GM19467 (cell line): ENCODE results near the gene MYO1E.

Source experiments
- ATAC-seq: cut with Tn5 transposase; IDR thresholded peaks from one replicate; pipeline ENCODE4 v1.9.1; 2021; ENCODE audit warnings: mild to moderate bottlenecking, moderate library complexity; ENCODE audit not compliant: unreplicated experiment

MYO1E gene

DNA sequence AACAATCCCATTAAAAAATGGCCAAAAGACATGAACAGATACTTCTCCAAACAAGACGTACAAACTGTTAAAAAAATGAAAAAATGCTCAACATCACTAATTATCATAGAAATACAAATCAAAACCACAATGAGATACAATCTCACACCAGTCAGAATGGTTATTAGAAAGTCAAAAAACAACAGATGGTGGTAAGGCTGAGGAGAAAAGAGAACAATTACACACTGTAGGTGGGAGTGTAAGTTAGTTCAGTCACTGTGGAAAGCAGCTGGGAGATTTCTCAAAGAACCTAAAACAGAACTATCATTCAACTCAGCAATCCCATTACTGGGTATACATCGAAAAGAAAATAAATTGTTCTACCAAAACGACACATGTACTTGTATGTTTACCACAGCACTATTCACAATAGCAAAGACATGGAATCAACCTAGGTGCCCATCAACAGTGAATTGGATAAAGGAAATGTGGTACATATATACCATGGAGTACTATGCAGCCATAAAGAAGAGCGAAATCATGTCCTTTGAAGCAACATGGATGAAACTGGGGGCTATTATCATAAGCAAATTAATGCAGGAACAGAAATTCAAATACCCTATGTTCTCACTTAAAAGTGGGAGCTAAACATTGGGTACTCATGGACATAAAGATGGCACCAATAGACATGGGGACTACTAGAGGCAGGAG lies 51.5 kb downstream of the MYO1E start:
- ATAC-seq, result no peak

DNA sequence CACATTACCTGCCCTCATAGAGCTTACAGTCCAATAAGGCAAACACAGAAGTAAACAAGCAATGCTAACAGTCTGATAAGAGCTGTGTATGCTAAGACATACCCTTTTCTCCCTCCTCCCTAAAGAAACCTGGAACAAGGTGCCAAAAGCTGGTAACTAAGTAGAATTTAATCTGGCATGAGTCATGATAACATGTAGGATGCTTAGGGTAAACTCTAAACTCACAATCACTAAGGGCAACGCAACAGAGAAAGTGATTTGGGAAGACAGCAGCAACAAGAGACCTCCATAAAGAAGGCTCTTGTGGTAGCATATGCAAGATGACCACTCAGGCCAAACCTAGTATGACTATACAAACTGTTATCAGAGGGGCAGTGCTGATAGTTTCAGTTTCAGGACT lies 55.5 kb downstream of the MYO1E start:
- no peak for ATAC-seq

DNA sequence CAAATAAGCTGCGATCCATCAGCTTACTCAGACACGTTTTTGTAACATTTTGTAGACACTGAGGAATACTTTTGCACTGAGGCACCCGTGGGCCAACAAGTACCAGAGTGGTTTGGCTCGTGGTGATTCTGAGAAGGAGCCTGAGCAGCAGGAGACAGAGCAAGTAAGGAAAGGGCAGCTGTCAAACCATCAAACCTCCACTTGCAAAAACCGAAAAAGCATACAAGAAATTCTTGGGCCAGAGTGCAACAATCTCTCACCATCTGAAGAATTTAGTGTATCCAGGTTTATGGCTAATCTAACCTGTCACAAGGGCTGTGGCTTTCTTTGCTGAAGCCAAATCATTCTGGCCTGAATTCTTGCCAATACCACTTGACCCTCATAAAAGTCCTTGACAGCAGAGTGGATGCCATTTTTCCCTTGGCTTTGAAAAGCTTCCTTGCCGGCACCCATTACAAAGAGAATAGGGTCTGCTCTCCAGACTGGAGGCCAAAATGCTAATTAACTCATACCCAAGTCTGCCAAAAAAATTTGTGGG lies 56.7 kb downstream of the MYO1E start:
- no peak for ATAC-seq

GRCh38 chr15:59313641-59314332 lies 58.9 kb downstream of the MYO1E start:
- no peak for ATAC-seq

DNA sequence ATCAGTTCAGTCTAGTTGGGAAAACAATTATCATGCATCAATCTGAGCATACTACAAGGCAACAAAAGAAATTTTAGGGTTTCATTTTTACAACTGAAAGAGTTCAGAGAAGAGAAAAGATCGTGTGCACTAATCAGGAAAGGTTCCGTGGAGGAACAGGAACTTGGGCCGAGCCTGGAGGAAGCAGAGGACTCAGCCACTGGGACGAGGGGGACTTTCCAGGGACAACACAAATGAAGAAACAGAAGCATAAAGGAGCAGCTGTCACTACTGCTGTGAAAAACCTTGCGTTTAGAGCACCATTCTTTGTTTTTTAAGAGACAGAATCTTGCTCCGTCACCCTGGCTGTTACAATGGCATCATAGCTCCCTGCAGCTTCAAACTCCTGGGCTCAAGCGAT lies 60.5 kb downstream of the MYO1E start:
- no peak for ATAC-seq

DNA sequence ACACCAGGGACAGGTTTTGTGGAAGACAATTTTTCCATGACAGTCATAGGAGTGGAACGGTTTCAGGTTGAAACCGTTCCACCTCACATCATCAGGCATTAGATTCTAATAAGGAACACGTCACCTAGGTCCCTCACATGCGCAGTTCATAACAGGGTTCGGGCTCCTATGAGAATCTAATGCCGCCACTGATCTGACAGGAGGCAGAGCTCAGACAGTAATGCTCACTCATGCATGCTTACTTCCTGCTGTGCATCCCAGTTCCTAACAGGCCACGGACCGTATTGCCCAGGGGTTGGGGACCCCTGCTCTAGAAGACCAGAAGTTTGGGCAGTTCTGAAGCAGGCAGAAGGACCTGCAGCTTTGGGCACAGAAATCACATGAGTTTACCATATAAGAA lies 61.5 kb downstream of the MYO1E start:
- no peak for ATAC-seq

GRCh38 chr15:59309405-59309804 lies 63.3 kb downstream of the MYO1E start:
- ATAC-seq, result no peak

GRCh38 chr15:59307165-59307537 lies 65.5 kb downstream of the MYO1E start:
- no peak for ATAC-seq

DNA sequence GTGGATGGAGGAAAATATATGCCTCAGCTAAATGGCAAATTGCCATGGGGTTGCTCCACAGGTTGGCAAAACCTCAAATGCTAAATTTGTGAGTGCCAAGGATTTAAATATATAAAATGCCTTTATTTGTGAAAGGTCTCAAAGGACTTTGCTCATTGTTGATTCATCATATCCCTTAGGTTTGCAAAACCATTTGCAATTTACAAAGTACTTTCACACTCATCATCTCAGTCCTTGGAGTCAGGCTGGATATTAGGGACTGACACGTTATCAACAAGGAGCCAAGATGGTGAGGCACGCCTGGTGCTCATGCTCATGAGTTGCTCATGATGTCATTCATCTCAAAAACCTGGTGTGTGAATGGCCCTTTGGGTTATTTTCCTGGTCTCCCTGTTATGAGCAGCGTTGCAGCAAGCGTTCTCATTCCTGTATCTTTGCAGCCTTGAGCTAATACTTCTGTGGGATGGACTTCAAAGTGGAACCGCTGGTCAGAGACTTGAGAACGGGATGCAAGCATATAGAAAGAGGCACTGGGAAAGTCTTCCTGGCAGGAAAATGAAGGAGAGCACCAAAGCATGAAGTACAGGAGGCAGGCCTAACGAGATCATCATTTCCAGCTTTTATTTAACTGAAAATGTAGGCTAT lies 66.0 kb downstream of the MYO1E start:
- ATAC-seq, result no peak

GRCh38 chr15:59304807-59305206 lies 67.9 kb downstream of the MYO1E start:
- no peak for ATAC-seq

DNA sequence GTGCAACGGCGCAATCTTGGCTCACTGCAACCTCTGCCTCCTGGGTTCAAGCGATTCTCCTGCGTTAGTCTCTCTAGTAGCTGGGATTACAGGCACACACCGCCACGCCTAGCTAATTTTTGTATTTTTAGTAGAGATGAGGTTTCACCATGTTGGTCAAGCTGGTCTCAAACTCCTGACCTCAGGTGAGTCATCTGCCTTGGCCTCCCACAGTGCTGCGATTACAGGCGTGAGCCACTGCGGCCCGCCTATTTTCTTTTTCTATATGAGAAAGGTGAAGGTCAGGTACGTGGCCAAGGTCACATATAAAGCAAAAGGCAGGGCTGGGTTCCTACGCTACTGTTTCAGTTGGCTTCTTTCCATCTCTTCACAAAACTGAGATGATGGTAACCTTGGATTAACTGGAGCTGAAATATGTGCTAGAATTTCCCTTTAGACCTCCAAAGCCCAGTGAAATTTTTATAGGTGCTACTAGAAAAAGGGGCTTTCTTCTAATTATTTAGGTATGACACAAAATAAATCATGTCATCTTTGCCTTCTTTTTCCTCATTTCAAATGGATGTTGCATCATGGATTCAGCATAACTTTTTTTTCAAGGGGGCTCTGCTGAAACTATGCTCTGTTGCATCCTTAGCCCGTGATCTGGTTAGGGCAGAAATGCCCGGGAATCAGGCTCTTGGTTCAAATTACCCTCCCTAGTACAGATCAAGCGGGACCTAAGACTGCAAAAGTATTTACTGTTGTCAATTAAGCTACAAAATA lies 68.5 kb downstream of the MYO1E start:
- no peak for ATAC-seq

DNA sequence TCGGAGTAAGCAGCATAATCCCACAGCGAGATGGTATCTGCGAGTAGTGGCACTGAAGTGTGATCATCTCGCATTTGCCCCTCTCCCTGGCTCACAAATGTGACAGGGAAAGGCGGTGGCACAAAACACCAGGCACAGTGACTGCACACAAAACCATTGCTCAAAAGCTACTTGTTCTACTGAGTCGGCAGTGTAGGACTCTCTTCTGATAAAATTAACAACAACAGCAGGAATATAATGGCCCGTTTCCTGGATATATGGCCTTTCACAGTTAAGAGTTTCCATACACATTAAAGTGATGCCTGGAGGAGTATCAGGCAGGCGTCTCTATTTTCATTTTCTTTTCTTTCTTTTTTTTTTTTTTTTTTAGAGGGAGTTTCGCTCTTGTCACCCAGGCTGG lies 69.0 kb downstream of the MYO1E start:
- no peak for ATAC-seq

DNA sequence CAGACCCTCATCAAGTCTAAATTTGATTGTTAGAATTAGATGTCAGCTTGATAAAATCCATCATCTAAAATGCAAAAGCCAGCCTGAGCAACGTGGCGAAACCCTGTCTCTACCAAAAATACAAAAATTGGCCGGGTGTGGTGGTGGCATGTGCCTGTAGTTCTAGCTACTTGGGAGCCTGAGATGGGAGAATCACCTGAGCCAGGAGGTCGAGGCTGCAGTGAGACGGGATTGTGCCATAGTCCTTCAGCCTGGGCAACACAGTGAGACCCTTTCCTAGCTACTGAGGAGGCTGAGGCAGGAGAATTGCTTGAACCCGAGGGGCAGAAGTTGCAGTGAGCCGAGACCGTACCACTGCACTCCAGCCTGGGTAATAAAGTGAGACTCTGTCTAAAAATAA lies 69.5 kb downstream of the MYO1E start:
- ATAC-seq, result no peak

DNA sequence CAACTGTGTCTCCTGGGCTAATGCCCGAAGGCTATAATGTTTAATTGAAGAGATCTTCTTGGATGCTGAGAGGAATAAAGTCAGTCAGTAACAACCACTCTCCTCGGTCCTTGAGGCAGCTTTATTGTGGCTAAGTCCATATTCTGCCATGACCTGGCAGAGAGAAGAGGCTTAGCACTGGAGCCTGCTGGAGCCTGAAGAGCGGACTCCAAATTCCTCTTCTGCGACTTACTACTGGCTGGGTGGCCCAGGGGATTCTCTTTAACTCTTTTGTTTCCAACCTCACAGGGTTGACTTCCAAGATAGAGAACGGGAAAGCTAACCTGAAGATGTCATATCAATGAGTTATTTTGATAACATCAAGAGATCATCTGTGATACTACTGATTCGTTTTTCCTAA lies 71.1 kb downstream of the MYO1E start:
- no peak for ATAC-seq

DNA sequence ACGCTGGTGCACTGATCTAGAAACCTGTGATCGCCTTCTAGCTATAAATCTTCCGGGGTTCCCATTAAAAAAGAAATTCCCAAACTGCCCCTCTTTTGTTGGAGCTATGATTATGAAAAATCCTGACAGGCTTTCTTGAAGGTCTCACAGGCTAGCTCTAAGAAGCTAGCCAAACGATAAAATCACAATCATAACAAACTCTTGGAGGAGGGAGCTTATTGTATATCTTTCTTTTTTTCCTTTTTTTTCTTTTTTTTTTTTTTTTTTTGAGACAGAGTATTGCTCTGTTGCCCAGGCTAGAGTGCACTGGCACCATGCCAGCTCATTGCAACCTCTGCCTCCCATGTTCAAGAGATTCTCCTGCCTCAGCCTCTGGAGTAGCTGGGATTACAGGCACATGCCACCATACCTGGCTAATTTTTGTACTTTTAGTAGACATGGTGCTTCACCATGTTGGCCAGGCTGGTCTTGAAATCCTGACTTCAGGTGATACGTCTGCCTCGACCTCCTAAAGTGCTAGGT lies 72.0 kb downstream of the MYO1E start:
- ATAC-seq, result no peak

- peak; percentile 51 for ATAC-seq
Measured at GRCh38 chr15:59299929-59300617, 72.6 kb downstream of the MYO1E start.

- no peak for ATAC-seq
Measured at GRCh38 chr15:59298854-59299250, 73.8 kb downstream of the MYO1E start.

DNA sequence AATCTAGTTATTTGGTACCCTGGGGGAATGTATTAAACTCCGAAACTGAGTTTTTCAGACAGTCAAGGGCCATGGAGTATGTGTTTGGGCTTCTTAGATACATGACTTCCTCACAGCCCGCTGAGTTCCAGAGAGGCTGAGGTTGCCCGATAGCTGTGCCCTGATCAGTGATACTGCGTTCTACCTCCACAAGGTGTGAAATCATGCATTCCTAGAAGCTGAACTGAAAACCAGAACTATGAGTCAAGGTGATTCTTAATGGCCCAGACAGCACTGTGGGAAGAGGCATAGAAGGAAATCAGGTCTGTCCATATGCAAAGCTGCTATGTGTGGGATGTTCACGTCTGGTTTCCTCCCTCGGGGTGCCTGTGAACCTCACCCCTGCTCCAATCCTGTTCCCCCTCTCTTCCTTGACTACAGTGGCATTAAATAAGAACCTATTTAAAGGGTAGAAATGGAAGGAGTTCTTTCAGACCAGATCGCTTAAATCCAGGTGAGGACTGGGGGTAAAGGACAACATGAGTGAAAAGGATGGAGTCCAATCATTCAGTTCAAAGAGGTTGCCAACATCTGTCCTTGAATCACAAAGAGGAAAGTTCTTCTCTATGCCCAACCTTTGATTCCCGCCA lies 74.3 kb downstream of the MYO1E start:
- ATAC-seq, result peak; percentile 61

DNA sequence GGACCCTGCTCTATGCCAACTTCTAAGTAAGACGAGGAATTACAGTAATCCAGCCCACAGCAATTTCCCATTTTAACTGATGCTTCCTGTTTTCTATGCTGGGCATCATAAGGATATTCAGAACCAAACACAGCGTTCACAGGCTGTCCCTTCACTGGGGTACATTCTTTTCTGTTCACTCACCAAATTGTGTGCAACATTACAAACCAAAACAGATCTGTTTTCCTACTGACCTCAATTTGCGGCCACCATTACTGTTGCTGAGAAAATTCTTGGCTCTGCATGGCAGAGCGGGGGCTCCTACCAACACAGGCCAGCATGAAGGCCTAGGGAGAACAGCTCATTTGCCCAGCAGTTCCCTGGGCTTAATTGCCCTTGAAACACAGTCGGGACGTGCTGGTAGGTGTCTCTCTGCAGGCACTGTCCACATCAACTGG lies 76.5 kb downstream of the MYO1E start:
- no peak for ATAC-seq
